Psoas muscle (tissue), 8 donors: Measurements from ENCODE around the gene ZMYND11. TPM values are rescaled to one million over a fixed set of nuclear protein-coding genes. Genes with fewer than 3 reads are reported as not detected.

Experiments
- ATAC-seq, 4 donors: fragments of 200-7000 bp; cut with Tn5 transposase; one replicate each; pipeline ENCODE4 v1.9.1; 2020; ENCODE audit warnings: moderate library complexity in 3 of 4, mild to moderate bottlenecking in 2 of 4
- DNase-seq, 2 donors: peaks; one replicate each; pipeline ENCODE4 v3.0.0-alpha.2; 2020
- H3K27ac ChIP-seq: fragments of 200-600 bp; one replicate; pipeline ENCODE4 v1.8.0; 2022
- H3K27me3 ChIP-seq, 3 donors: fragments of 200-600 bp in 1 of 3; one replicate each; pipeline versions ENCODE4 v1.6.1 to v1.8.0; 2013 to 2022; ENCODE audit warnings: low read length in 2 of 3, mild to moderate bottlenecking in 2 of 3, moderate library complexity in 1 of 3; ENCODE audit not compliant: insufficient read depth in 3 of 3
- H3K36me3 ChIP-seq, 2 donors: fragments of 200-600 bp in 1 of 2; one replicate each; pipeline versions ENCODE4 v1.6.1 to v1.8.0; 2013 to 2022; ENCODE audit warnings: low read depth in 1 of 2, mild to moderate bottlenecking in 1 of 2, moderate library complexity in 1 of 2; ENCODE audit not compliant: insufficient read depth in 1 of 2
- H3K4me1 ChIP-seq: fragments of 200-600 bp; one replicate; pipeline ENCODE4 v1.8.0; 2022
- H3K4me3 ChIP-seq: fragments of 200-600 bp; one replicate; pipeline ENCODE4 v1.8.0; 2022; ENCODE audit warnings: mild to moderate bottlenecking
- H3K9me3 ChIP-seq: fragments of 200-600 bp; one replicate; pipeline ENCODE4 v1.8.0; 2022
- CTCF ChIP-seq: fragments of 200-600 bp; IDR thresholded peaks from one replicate; pipeline ENCODE4 v1.8.0; 2022; ENCODE audit warnings: antibody characterized with exemption
- WGBS, 3 donors: extraction: QIAGEN DNeasy Blood & Tissue Kit; methylation state at CpG; one replicate each; pipeline versions ENCODE4 v1.1.6 to v1.1.7; 2013; 5-methylcytosine and 5-hydroxymethylcytosine counted together
- intact Hi-C, 2 donors: fragments of 100-400 bp; cut with DNase I; formaldehyde crosslinking; loops; one replicate each; pipeline versions ENCODE4 v1.11.0 to v1.14.2; 2022
- polyA plus RNA-seq, 3 donors: library from polyadenylated mRNA; stranded (reverse); fragments of 200-250 nt; gene quantifications; one replicate each; pipeline ENCODE4 v1.2.3, GENCODE V29; 2013
- total RNA-seq, 4 donors: library from RNA; stranded (reverse); fragmentation: NEBNext Ultra II Directional in 2 of 4; extraction: Animal tissue kit (Norgen Biotek cat#: 25700) in 2 of 4; gene quantifications; one replicate each; pipeline versions ENCODE4 v1.2.1 to v1.2.4, GENCODE V29; 2021 to 2023
- donor health status: healthy with polysubstance abuse.
- donor health status: DM: no; HTN: no; CAD: no; lungs with moderate emphysema.
- donor health status: Bipolar disorder and iron deficiency.
- donor health status: healthy.
- donor health status: DM: yes; HTN: yes; CAD: no.
- donor health status: DM: no; HTN: no; CAD: no.
- donor health status: DM: no; HTN: no; CAD: no.
- donor health status: DM: yes; HTN: yes; CAD: no.

The ZMYND11 gene
- total and polyA plus RNA-seq, 7 donors = 27.2 to 75.9 (median 60.3) TPM

GRCh38 chr10:275680-276079 lies 140.4 kb downstream of the ZMYND11 start:
- ATAC-seq (no peak), DNase-seq (peak in 1 of 2 donors; percentile 34)
- H3K4me3 ChIP-seq = no peak overlapping the region
- intact Hi-C loops = no loop called here
- no peaks in the 10 kb centered on the region for H3K27me3 ChIP-seq
- WGBS, 3 donors = 95 to 96% (median 96%) methylated on average over 18 of the region's 18 CpGs
- H3K27ac ChIP-seq = no peak overlapping the region
- H3K36me3 ChIP-seq = peaks cover 0 to 58% of the 10 kb centered on the region in 2 donors
- TF ChIP-seq CTCF = no peak
- H3K9me3 ChIP-seq = no peaks in the 10 kb centered on the region
- H3K4me1 ChIP-seq = no peaks in the 10 kb centered on the region

- Histone ChIP-seq H3K9me3 (no peaks in the 10 kb centered on the region), H3K36me3 (peaks cover 0 to 79% of the 10 kb centered on the region in 2 donors), H3K27ac (no peak overlapping the region), H3K4me1 (no peaks in the 10 kb centered on the region), H3K4me3 (no peak overlapping the region), H3K27me3 (no peaks in the 10 kb centered on the region)
- 95 to 96% (median 95%) methylated on average over 19 of the region's 19 CpGs for WGBS, 3 donors
- peak in 1 of 4 donors; percentile 8 for ATAC-seq
- intact Hi-C loops = no loop called here
- TF ChIP-seq CTCF = no peak
- DNase-seq = no peak
Observed at GRCh38 chr10:277963-278362, 142.7 kb downstream of the ZMYND11 start.

GRCh38 chr10:278707-279106 lies 143.5 kb downstream of the ZMYND11 start:
- Histone ChIP-seq H3K27me3 (no peaks in the 10 kb centered on the region), H3K27ac (no peak overlapping the region), H3K4me3 (no peak overlapping the region), H3K36me3 (peaks cover 0 to 85% of the 10 kb centered on the region in 2 donors), H3K4me1 (no peaks in the 10 kb centered on the region), H3K9me3 (no peaks in the 10 kb centered on the region)
- DNase-seq (no peak), ATAC-seq (no peak)
- intact Hi-C loops = no loop called here
- TF ChIP-seq CTCF = no peak
- 83 to 90% (median 88%) methylated on average over 5 of the region's 5 CpGs for WGBS, 3 donors

GRCh38 chr10:279232-279631 lies 144.0 kb downstream of the ZMYND11 start:
- no peak for TF ChIP-seq CTCF
- DNase-seq = no peak
- 86 to 94% (median 92%) methylated on average over 9 of the region's 9 CpGs for WGBS, 3 donors
- Histone ChIP-seq H3K27ac (no peak overlapping the region), H3K9me3 (no peaks in the 10 kb centered on the region), H3K36me3 (peaks cover 0 to 90% of the 10 kb centered on the region in 2 donors), H3K27me3 (no peaks in the 10 kb centered on the region), H3K4me3 (no peak overlapping the region), H3K4me1 (no peaks in the 10 kb centered on the region)
- intact Hi-C loops = no loop called here
- no peak for ATAC-seq

GRCh38 chr10:279655-280054 lies 144.4 kb downstream of the ZMYND11 start:
- Histone ChIP-seq H3K9me3 (no peaks in the 10 kb centered on the region), H3K4me3 (no peak overlapping the region), H3K4me1 (no peaks in the 10 kb centered on the region), H3K27me3 (no peaks in the 10 kb centered on the region), H3K27ac (no peak overlapping the region), H3K36me3 (peaks cover 0 to 92% of the 10 kb centered on the region in 2 donors)
- intact Hi-C loops = no loop called here
- WGBS, 3 donors = 92 to 94% (median 94%) methylated on average over 10 of the region's 10 CpGs
- ATAC-seq (no peak), DNase-seq (no peak)
- TF ChIP-seq CTCF = no peak
